Omental fat pad (tissue), 4 donors: Measurements from ENCODE around the gene DCLK1. TPM values are rescaled to one million over a fixed set of nuclear protein-coding genes. Genes with fewer than 3 reads are reported as not detected.

Experiments used
- ATAC-seq: fragments of 150-250 bp; one replicate; pipeline ENCODE4 v1.9.1; 2016; ENCODE audit warnings: mild to moderate bottlenecking, moderate library complexity; ENCODE audit not compliant: low FRiP score
- DNase-seq: peaks from one replicate; pipeline ENCODE4 v3.0.0-alpha.2; 2019; ENCODE audit warnings: low spot score
- CTCF ChIP-seq, 3 donors: fragments of 450-650 bp; IDR thresholded peaks; one replicate each; pipeline ENCODE4 v1.5.1; 2016 to 2017; ENCODE audit warnings: antibody characterized with exemption in 3 of 3, mild to moderate bottlenecking in 3 of 3, moderate library complexity in 2 of 3
- total RNA-seq, 4 donors: library from RNA; depleted of rRNA; stranded (reverse); fragments of >200 nt; gene quantifications; one replicate each; pipeline ENCODE4 v1.1.0, GENCODE V29; 2016

The DCLK1 gene
- total RNA-seq, result 100 to 1,000 TPM in 1 of 4 donors, 10 to 100 TPM in 3; 13.9 to 206 (median 30.5) TPM

GRCh38 chr13:36131222-36131930, at the start of gene DCLK1:
TSS of gene DCLK1 (minus strand) at chr13:36131382.
- no peak for TF ChIP-seq CTCF (IDR thresholded peaks at IDR 0.05)
- DNase-seq (no peak), ATAC-seq (peak; percentile 66)

GRCh38 chr13:36175621-36176020, 44.4 kb upstream of the DCLK1 start:
- DNase-seq (no peak), ATAC-seq (no peak)
- no peak for TF ChIP-seq CTCF (IDR thresholded peaks at IDR 0.05)

- TF ChIP-seq CTCF (IDR thresholded peaks at IDR 0.05), result no peak
- no peak for DNase-seq
- ATAC-seq, result no peak
Observed at GRCh38 chr13:36174923-36175322, 43.7 kb upstream of the DCLK1 start.

- DNase-seq (no peak), ATAC-seq (no peak)
- no peak for TF ChIP-seq CTCF (IDR thresholded peaks at IDR 0.05)
Observed at GRCh38 chr13:36173571-36174322, 42.6 kb upstream of the DCLK1 start.

- DNase-seq (no peak), ATAC-seq (no peak)
- no peak for TF ChIP-seq CTCF (IDR thresholded peaks at IDR 0.05)
Observed at GRCh38 chr13:36166046-36166445, 34.9 kb upstream of the DCLK1 start.

GRCh38 chr13:36163809-36164308, 32.7 kb upstream of the DCLK1 start:
- TF ChIP-seq CTCF (IDR thresholded peaks at IDR 0.05), result no peak
- ATAC-seq, result peak; percentile 88
- DNase-seq, result no peak
